HG03280 (cell line): ENCODE measurements around the gene UXS1.

Experiments used
- ATAC-seq: cut with Tn5 transposase; IDR thresholded peaks from one replicate; pipeline ENCODE4 v1.9.1; 2021; ENCODE audit warnings: mild to moderate bottlenecking, moderate library complexity; ENCODE audit not compliant: unreplicated experiment

The UXS1 gene

GRCh38 chr2:106189764-106190468 is 4.2 kb downstream of the UXS1 start:
- ATAC-seq = no peak

DNA sequence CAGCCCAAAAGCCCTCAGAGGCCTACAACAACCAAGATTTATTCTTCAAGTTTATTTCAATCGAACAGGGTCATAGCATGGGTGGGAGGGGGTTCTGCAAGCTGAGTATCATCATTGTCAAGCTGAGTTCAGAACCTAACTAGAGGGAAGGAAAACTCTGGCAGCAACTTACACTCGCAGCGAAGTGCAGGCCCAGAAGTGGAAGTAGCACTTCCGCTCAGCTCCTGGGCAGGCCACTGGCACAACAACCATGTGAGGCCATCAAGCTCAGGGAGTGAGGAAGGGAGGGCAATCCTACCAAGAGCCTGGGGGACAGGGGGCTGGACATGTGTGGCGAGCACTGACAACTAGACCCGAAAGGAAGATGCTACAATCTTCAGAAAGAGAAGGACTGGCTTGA is 4.8 kb downstream of the UXS1 start:
- ATAC-seq = no peak

GRCh38 chr2:106187273-106187891 is 6.7 kb downstream of the UXS1 start:
- no peak for ATAC-seq

- no peak for ATAC-seq
Observed at GRCh38 chr2:106185475-106186184, 8.5 kb downstream of the UXS1 start.

DNA sequence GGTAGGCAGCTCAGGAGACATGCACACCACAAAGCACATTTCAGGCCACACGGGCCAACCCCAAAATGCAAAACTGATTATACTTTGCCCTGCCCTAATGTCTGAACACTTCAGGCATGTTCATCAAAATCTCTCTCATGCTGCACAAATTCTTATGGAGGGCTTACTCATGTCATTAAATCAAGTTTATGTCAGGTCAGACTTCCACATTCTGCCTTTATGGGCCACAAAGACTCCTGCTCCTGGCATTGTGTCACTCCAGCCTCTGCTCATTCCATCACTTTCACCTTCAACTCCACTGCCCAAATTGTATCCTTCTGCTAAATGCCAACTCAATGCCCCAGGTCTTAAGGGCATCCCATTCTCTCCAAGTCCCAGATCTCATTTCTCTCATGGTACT is 9.2 kb downstream of the UXS1 start:
- ATAC-seq = no peak

- no peak for ATAC-seq
Observed at GRCh38 chr2:106184394-106184793, 9.7 kb downstream of the UXS1 start.

DNA sequence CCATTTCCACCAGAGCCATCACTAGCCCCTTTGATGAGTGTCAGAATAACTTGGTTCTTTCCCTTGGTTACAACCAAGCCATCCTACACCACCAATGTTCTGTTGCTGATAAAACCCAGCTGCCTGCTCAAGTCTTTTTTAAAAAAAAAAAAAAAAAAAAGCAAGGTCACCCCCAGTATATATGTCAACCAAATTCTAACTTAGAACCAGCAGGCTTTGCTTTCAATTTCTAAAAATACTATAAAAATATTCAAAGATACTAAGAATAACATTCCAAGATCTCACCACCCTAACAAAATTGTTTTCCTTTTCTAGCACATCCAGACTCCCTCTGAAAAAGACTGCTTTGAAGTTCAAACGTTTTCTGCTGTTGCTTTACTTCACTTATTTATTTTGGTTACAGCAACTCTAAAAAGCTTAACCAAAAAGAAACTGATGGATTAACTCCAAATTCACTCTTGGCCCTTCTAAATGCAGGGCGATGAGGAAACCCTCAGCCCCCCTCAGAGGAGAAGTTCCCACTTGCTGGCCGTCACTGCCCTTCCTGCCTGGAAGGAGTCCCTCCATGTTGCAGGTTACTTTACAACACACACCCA is 10.9 kb downstream of the UXS1 start:
- no peak for ATAC-seq

GRCh38 chr2:106181064-106181463 is 13.0 kb downstream of the UXS1 start:
- no peak for ATAC-seq

GRCh38 chr2:106180602-106181001 is 13.5 kb downstream of the UXS1 start:
- ATAC-seq = no peak

GRCh38 chr2:106178716-106179115 is 15.4 kb downstream of the UXS1 start:
- ATAC-seq = no peak

- ATAC-seq = no peak
Observed at GRCh38 chr2:106177581-106177980, 16.5 kb downstream of the UXS1 start.

GRCh38 chr2:106176446-106177099 is 17.5 kb downstream of the UXS1 start:
- ATAC-seq = no peak

GRCh38 chr2:106175086-106175850 is 18.8 kb downstream of the UXS1 start:
- no peak for ATAC-seq

DNA sequence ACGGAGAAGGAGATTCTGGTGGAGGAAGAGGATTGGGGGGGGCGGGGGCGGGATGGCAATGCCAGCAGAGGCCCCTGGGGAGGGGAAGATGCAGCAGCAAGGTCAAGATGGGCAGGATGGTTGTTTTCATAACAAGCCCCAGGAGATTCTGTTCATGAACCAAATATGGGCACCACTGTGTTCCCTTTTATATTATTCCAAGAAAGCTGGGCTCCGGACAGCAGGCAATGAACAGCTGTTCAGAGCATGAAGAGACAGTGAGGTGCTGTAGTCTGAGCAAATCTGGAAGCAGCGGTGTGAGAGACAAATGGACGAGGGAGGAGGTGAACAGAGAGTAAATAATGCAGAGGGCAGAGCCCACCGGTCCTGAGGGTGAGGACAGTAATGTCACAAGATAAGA is 20.0 kb downstream of the UXS1 start:
- no peak for ATAC-seq

GRCh38 chr2:106172649-106173048 is 21.5 kb downstream of the UXS1 start:
- ATAC-seq = no peak

DNA sequence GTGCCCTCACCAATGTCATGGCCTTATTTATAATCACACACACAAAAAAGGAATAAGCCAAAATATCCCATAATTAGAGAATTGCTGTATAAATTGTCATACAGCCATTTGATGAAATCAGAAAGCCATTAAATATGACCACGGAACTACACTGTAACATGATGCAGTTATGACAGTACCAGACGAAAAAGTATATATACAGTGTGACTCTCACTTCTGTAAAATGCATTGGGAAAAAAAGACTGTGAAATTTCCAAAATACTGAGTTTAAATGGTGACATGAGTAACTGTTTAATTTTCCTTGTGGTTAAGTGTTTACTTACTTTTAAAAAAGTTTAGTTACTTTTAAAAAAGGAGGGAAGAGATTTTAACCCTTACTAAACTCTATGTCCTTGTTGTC is 25.4 kb downstream of the UXS1 start:
- ATAC-seq = no peak

DNA sequence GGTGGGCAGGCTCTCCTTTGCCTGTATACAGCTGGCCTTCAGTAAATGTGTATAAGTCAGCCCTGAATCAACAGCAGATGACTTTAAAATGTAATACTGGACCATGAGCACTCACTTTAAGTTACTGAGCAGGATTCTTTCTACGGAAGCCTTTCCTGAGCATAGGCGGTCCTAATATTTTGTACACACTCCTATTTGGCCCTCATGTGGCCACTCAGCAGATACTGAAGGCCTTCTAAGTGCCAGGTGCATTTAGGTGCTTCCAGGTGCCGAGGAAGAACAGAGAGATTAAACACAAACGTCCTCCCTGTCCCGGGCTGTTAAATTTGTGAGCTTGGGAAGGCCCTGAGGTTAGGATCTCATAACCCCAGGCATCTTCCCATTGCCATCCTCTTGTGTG is 27.0 kb downstream of the UXS1 start:
- no peak for ATAC-seq

DNA sequence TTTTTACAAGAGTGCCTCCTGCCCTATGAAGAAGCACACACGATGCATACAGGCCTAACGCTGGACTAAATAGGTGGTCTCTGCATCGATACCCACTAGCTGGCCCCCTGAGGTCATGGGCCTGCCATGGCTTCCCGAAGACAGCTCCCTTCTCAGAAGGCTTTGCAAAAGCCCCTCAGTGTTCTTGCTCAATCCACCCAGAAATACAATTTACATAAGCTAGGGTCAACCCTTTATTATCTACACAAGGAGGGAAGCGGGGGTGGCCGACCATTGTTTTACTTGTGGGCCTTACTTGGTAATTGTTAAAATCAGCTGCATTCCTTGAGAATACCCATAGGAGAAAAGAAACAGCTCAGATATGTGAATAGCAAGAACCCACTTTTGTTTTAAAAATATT is 28.5 kb downstream of the UXS1 start:
- no peak for ATAC-seq

- no peak for ATAC-seq
Observed at GRCh38 chr2:106165029-106165428, 29.1 kb downstream of the UXS1 start.

DNA sequence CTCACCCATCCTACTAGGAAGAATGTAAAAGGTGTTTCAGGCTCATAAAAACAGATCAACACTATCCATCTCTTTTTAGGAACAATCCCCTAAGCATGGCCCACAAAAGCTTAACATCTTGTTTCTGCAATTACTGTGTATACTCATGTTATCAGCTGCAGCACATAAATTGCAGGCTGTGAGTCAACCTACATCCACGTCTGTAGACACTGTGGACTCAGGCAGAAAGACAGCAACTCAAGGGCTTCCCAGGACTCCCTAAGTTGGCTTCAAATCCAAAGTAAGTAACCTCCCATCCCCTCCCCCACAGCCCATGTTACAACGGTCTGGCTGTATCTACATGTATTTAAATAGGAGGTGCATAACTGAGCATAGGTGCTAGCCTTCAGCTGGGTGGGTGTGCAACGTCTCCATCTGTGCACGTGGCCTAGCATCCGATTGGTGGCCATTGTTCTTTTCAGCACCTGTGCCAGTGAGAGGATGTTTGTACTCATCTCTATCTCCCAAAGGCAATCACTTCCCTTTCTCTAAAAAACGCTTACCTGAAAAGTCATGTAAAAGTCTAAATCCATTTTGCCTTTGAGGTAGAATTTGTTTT is 30.1 kb downstream of the UXS1 start:
- ATAC-seq = no peak
